Fibroblast of the aortic adventitia (primary cell): Measurements from ENCODE around the gene ITPKC. TPM values are rescaled to one million over a fixed set of nuclear protein-coding genes. Genes with fewer than 3 reads are reported as not detected.

ENCODE experiments used
- DNase-seq: peaks from one replicate; pipeline ENCODE4 v3.0.0-alpha.2; 2010; ENCODE audit warnings: low read depth
- H3K4me3 ChIP-seq: 2 replicates; pipeline ENCODE4 v1.5.1; 2011; ENCODE audit warnings: low read depth, mild to moderate bottlenecking, control low read depth, low read length, moderate library complexity
- total RNA-seq: library from RNA; depleted of rRNA; stranded (reverse); fragments of >200 nt; gene quantifications from 2 replicates; pipeline ENCODE4 v1.2.3, GENCODE V29; 2012; ENCODE audit warnings: low replicate concordance
- TF ChIP-seq, protein P1 (sequence below): IDR thresholded peaks from 2 replicates; pipeline ENCODE4 v1.5.1; 2011; ENCODE audit warnings: mild to moderate bottlenecking, low read length, control low read depth, inconsistent platforms; ENCODE audit not compliant: insufficient read depth

The ITPKC gene
- total RNA-seq, 1 donor = 12.7 TPM

DNA sequence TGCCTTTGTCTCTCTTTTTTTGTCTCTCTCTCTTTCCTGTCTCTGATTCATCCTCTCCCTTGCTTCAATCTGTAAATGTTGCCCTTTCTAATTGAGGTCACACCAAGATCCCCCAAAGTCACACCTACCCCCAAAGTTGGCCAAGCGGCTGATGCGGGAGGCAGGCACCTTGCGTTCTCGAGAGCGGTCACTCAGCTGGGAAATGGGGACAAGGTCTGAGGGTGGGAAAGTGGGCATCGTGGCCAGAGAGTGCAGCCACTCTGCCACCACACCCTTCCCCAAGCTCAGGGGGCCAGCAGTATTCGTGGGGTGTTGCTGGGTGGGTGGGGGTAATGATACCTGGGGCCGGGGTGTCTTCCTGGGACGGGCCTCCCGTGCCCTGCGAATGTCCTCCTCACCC is 3.0 kb upstream of the ITPKC start:
- peak overlapping the region; percentile 74 for H3K4me3 ChIP-seq
- no peak for DNase-seq
- TF ChIP-seq, protein P1, sequence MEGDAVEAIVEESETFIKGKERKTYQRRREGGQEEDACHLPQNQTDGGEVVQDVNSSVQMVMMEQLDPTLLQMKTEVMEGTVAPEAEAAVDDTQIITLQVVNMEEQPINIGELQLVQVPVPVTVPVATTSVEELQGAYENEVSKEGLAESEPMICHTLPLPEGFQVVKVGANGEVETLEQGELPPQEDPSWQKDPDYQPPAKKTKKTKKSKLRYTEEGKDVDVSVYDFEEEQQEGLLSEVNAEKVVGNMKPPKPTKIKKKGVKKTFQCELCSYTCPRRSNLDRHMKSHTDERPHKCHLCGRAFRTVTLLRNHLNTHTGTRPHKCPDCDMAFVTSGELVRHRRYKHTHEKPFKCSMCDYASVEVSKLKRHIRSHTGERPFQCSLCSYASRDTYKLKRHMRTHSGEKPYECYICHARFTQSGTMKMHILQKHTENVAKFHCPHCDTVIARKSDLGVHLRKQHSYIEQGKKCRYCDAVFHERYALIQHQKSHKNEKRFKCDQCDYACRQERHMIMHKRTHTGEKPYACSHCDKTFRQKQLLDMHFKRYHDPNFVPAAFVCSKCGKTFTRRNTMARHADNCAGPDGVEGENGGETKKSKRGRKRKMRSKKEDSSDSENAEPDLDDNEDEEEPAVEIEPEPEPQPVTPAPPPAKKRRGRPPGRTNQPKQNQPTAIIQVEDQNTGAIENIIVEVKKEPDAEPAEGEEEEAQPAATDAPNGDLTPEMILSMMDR = no peak

DNA sequence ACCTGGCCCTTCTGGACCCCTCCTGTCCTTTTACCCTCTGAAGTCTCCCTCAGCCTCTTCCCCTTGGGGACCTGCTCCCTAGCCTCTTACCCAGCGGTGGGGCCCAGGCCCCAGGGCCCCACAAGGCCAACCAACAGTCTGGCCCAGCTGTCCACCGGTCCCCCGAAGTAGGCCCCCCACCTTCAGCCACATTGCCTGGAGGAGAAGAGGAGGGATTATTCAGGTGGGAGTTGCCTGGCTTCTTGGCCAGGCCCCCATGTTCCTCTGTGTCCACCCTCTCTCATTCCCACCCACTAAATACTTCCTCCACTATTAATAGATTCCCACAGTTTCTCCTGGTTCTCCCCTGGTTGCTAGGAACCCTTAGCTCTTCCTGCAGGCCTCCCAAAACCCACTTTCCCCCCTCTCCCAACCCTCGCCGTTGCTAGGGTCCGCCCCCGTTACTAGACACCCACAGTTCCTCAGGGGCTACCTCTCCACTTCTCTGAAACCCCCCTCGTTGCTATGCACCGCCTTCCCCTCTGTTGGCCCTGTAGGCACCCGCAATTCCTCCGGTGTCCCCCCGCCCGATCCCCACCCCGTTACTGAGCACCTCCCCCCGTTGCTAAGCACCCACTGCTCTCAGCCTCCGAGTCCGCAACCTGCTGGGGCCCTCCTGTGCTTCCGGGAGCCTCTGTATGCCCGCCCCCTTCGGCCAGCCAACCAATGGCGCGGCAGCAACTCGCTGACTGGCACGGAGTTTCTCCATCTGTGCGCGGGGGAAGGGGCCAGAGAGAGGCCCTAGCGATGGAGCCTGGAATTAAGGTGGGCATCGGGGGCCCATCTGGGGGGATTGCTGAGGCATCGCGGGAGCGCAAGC is 2.2 kb upstream of the ITPKC start:
- peak; percentile 93 for DNase-seq
- H3K4me3 ChIP-seq = peak overlapping the region; percentile 74
- TF ChIP-seq, protein P1 = peak; percentile 4

DNA sequence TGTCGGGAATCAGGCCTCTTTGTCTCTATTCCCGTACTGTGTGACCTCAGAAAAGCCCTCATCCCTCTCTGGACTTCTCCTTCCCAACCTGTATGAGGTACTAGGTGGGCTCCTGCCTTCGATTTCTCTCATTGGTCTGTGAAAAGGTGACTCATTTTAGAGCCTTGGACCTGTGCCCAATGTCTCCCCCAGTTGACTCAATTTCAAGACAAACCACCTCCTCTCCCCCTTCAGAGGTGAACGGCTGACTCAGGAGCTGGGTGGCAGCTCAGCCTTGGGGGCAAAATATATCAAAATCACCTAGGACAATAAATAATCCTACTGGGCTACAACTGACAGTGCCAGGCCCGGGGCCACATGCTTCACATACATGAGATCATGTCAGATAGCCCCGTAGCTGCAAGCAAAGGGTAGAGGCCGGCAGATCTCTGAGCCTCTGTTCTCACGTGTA is 856 bp upstream of the ITPKC start:
- H3K4me3 ChIP-seq = peak overlapping the region; percentile 93
- TF ChIP-seq, protein P1 = no peak
- DNase-seq = no peak

DNA sequence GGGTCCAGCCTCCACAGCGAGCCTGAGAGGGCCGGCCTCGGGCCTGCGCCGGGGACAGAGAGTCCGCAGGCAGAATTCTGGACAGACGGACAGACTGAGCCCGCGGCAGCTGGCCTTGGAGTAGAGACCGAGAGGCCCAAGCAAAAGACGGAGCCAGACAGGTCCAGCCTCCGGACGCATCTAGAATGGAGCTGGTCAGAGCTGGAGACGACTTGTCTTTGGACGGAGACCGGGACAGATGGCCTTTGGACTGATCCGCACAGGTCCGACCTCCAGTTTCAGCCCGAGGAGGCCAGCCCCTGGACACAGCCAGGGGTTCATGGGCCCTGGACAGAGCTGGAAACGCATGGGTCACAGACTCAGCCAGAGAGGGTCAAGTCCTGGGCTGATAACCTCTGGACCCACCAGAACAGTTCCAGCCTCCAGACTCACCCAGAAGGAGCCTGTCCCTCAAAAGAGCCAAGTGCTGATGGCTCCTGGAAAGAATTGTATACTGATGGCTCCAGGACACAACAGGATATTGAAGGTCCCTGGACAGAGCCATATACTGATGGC is 490 bp downstream of the ITPKC start:
- TF ChIP-seq, protein P1 = no peak
- no peak for DNase-seq
- H3K4me3 ChIP-seq = peak overlapping the region; percentile 93

DNA sequence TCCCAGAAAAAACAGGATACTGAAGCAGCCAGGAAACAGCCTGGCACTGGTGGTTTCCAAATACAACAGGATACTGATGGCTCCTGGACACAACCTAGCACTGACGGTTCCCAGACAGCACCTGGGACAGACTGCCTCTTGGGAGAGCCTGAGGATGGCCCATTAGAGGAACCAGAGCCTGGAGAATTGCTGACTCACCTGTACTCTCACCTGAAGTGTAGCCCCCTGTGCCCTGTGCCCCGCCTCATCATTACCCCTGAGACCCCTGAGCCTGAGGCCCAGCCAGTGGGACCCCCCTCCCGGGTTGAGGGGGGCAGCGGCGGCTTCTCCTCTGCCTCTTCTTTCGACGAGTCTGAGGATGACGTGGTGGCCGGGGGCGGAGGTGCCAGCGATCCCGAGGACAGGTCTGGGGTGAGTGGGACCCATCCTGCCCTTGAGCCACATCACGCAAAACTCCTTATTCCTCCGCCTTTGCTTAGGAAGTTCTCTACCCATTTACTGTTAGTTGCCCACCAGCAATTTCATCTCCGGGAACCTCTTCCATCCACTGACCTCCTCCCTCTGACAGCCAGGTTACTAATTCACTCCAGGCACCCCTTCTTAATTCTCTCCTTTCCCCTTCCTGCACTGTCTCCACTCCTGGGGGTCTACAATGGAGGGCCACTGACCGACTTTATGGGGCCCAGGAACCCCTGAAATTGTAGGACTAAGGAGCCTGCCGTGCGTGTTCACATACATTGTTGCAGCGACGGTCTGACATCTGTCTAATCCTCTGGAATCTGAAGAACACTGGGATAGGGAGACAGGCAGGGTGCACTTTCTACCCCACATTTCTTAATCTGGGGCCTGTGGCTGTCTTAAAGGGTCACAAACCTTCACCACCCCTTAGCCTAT is 1.2 kb downstream of the ITPKC start:
- no peak for DNase-seq
- peak overlapping the region; percentile 93 for H3K4me3 ChIP-seq
- TF ChIP-seq, protein P1 = no peak

DNA sequence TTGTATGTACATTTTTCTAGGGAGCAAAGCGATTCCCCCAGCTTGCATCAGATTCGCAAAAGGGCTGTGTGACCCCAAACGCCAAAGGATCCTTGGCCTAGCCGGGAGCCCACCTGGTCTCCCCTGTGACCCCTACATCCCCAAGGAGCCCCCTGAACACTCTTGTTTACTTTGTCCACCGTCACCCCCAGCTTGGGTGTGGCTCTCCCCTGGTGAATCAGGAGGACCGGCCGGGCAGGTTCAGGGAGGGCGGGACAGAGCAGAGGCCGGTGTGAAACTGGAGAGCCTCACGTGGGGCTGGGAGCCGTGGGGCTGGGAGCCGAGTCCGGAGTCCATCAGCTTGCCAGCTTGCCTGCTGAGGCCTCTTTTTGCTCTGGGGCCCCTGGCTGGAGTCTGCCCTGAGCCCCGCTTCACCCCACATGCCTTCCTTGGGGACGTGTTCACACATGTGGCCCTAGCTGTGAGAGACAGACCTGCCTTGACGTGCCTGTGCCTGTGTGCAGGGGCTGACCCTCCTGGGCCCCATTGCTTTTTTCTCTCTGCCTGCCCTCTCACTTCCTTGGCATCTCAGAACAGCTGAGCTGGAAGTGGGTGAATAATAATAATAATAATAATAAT is 2.0 kb downstream of the ITPKC start:
- peak; percentile 44 for DNase-seq
- peak overlapping the region; percentile 93 for H3K4me3 ChIP-seq
- TF ChIP-seq, protein P1 = no peak
